H1 (cell line): ENCODE results near the gene ARMH3.

Experiments used
- BRCA1 ChIP-seq: IDR thresholded peaks from 2 replicates; pipeline ENCODE4 v1.6.1; 2012; ENCODE audit warnings: low read depth, low read length, improper control_type of control experiment
- CEBPB ChIP-seq: IDR thresholded peaks from 2 replicates; pipeline ENCODE4 v1.6.1; 2012; ENCODE audit warnings: low read depth, low read length
- CTCF ChIP-seq, 3 experiments: IDR thresholded peaks; 1 replicate in 2 of 3; 2 replicates in 1 of 3; pipeline versions ENCODE4 v1.5.1 to v1.6.1; 2011; ENCODE audit warnings: low read length in 3 of 3, mild to moderate bottlenecking in 3 of 3, inconsistent platforms in 2 of 3, low read depth in 1 of 3, moderate library complexity in 1 of 3; ENCODE audit not compliant: insufficient read depth in 1 of 3; ENCODE audit errors: control extremely low read depth in 1 of 3
- GABPA ChIP-seq: IDR thresholded peaks from 2 replicates; pipeline ENCODE4 v1.6.1; 2011; ENCODE audit warnings: mild to moderate bottlenecking, low read length, moderate library complexity, borderline replicate concordance; ENCODE audit not compliant: insufficient read depth
- POLR2AphosphoS5 ChIP-seq: IDR thresholded peaks from 2 replicates; pipeline ENCODE4 v1.6.1; 2011; ENCODE audit warnings: low read depth, low read length
- RXRA ChIP-seq: IDR thresholded peaks from 2 replicates; pipeline ENCODE4 v1.6.1; 2011; ENCODE audit warnings: low read depth, mild to moderate bottlenecking, low read length, moderate library complexity; ENCODE audit not compliant: insufficient read depth
- SP2 ChIP-seq: IDR thresholded peaks from 2 replicates; pipeline ENCODE4 v1.6.1; 2012; ENCODE audit warnings: mild to moderate bottlenecking, low read length, inconsistent platforms
- TBP ChIP-seq: IDR thresholded peaks from 2 replicates; pipeline ENCODE4 v1.6.1; 2011; ENCODE audit warnings: low read depth, low read length, improper control_type of control experiment

GRCh38 chr10:101856626-101857025, 199.3 kb downstream of the ARMH3 start:
- TF ChIP-seq BRCA1 (no peak), POLR2AphosphoS5 (no peak), GABPA (no peak), CTCF (IDR thresholded peaks at IDR 0.05; ENCODE audit: control extremely low read depth in 1 of 3, insufficient read depth in 1 of 3, low read depth in 1 of 3, low read length in 3 of 3) (no peak), RXRA (no peak), SP2 (no peak), TBP (no peak), CEBPB (no peak)
